Smooth muscle cell (in vitro differentiated cells): Measurements from ENCODE around the gene AGT. TPM values are rescaled to one million over a fixed set of nuclear protein-coding genes. Genes with fewer than 3 reads are reported as not detected.

Source experiments
- DNase-seq: peaks from one replicate; lab custom pipeline; 2025; ENCODE audit not compliant: unreplicated experiment; lab: John Stamatoyannopoulos, UW
- H2AFZ ChIP-seq: fragments of 200-600 bp; sonication (generic); 2 replicates; pipeline ENCODE4 v1.6.0; 2016; ENCODE audit warnings: antibody characterized with exemption, low read depth, mild to moderate bottlenecking
- H3F3A ChIP-seq: fragments of 200-600 bp; sonication (generic); 2 replicates; pipeline ENCODE4 v1.6.0; 2017; ENCODE audit warnings: antibody characterized with exemption, low read depth
- H3K27ac ChIP-seq: fragments of 200-600 bp; sonication (generic); 2 replicates; pipeline ENCODE4 v1.5.1; 2016; ENCODE audit warnings: low read depth, mild to moderate bottlenecking
- H3K27me3 ChIP-seq: fragments of 200-600 bp; sonication (generic); 2 replicates; pipeline ENCODE4 v1.6.1; 2016; ENCODE audit warnings: low read depth, mild to moderate bottlenecking
- H3K36me3 ChIP-seq: fragments of 200-600 bp; sonication (generic); 2 replicates; pipeline ENCODE4 v1.5.1; 2016; ENCODE audit warnings: low read depth
- H3K4me1 ChIP-seq: fragments of 200-600 bp; sonication (generic); 2 replicates; pipeline ENCODE4 v1.5.1; 2016; ENCODE audit warnings: low read depth
- H3K4me2 ChIP-seq: fragments of 200-600 bp; sonication (generic); 2 replicates; pipeline ENCODE4 v1.6.0; 2016; ENCODE audit warnings: mild to moderate bottlenecking
- H3K4me3 ChIP-seq: fragments of 200-600 bp; sonication (generic); 2 replicates; pipeline ENCODE4 v1.5.1; 2016; ENCODE audit warnings: mild to moderate bottlenecking
- H3K79me2 ChIP-seq: fragments of 200-600 bp; sonication (generic); 2 replicates; pipeline ENCODE4 v1.6.0; 2016; ENCODE audit warnings: low read depth, mild to moderate bottlenecking
- H3K9ac ChIP-seq: fragments of 200-600 bp; sonication (generic); 2 replicates; pipeline ENCODE4 v1.6.0; 2016; ENCODE audit warnings: low read depth
- H3K9me3 ChIP-seq: fragments of 200-600 bp; sonication (generic); replicated peaks from 2 replicates; pipeline ENCODE4 v1.5.1; 2016; ENCODE audit warnings: low read depth
- H4K20me1 ChIP-seq: fragments of 200-600 bp; sonication (generic); 2 replicates; pipeline ENCODE4 v1.6.0; 2016; ENCODE audit warnings: low read depth
- CTCF ChIP-seq: fragments of 200-600 bp; sonication (generic); IDR thresholded peaks from 2 replicates; pipeline ENCODE4 v1.5.1; 2017; ENCODE audit warnings: borderline replicate concordance, mild to moderate bottlenecking, antibody characterized with exemption; ENCODE audit not compliant: insufficient read depth, poor library complexity, severe bottlenecking
- WGBS: methylation state at CpG from one replicate; pipeline ENCODE4 v1.1.7; 2016; ENCODE audit warnings: low lambda C conversion rate; 5-methylcytosine and 5-hydroxymethylcytosine counted together
- polyA plus RNA-seq: library from polyadenylated mRNA; unstranded; fragments of >200 nt; fragmentation: Nextera tagmentation; extraction: Ambion mirVana; gene quantifications from 2 replicates; pipeline ENCODE4 v1.2.1, GENCODE V29; 2016
- total RNA-seq: library from RNA; depleted of rRNA; stranded (reverse); fragments of >200 nt; gene quantifications from 2 replicates; pipeline ENCODE4 v1.2.3, GENCODE V29; 2014

AGT gene
- total and polyA plus RNA-seq, 2 experiments from 2014 or later: 0.31 to 3.0 TPM

GRCh38 chr1:230703679-230704385 is 10.1 kb downstream of the AGT start:
- H2AFZ ChIP-seq: no peak overlapping the region

GRCh38 chr1:230702934-230703678 is 10.8 kb downstream of the AGT start:
- DNase-seq: no peak
- no peaks in the 10 kb centered on the region for H3K79me2 ChIP-seq
- no peak overlapping the region for H2AFZ ChIP-seq
- H3K27ac ChIP-seq: no peak overlapping the region
- H3K4me1 ChIP-seq: no peaks in the 10 kb centered on the region
- no peaks in the 10 kb centered on the region for H3K36me3 ChIP-seq
- H3K9me3 ChIP-seq: no peaks in the 10 kb centered on the region
- WGBS: 89% methylated on average over 14 of the region's 14 CpGs
- no peaks in the 10 kb centered on the region for H3F3A ChIP-seq
- no peak for TF ChIP-seq CTCF
- no peak overlapping the region for H3K4me3 ChIP-seq
- H4K20me1 ChIP-seq: no peaks in the 10 kb centered on the region
- H3K9ac ChIP-seq: no peak overlapping the region
- H3K27me3 ChIP-seq: no peaks in the 10 kb centered on the region
- no peak overlapping the region for H3K4me2 ChIP-seq

More at GRCh38 chr1:230703679-230704385, 10.1 kb downstream of the AGT start:
- 89% methylated on average over 8 of the region's 8 CpGs for WGBS
- DNase-seq: no peak
- H3F3A ChIP-seq: no peaks in the 10 kb centered on the region
- H3K27me3 ChIP-seq: no peaks in the 10 kb centered on the region
- no peak overlapping the region for H3K9ac ChIP-seq
- no peaks in the 10 kb centered on the region for H4K20me1 ChIP-seq
- H3K36me3 ChIP-seq: no peaks in the 10 kb centered on the region
- no peaks in the 10 kb centered on the region for H3K9me3 ChIP-seq
- no peak overlapping the region for H3K27ac ChIP-seq
- H3K4me1 ChIP-seq: no peaks in the 10 kb centered on the region
- no peak overlapping the region for H3K4me2 ChIP-seq
- no peak for TF ChIP-seq CTCF
- H3K79me2 ChIP-seq: no peaks in the 10 kb centered on the region
- H3K4me3 ChIP-seq: no peak overlapping the region

- Histone ChIP-seq H3F3A (no peaks in the 10 kb centered on the region), H3K4me2 (no peak overlapping the region), H2AFZ (no peak overlapping the region), H3K79me2 (no peaks in the 10 kb centered on the region), H3K9ac (no peak overlapping the region), H3K4me3 (no peak overlapping the region), H3K36me3 (no peaks in the 10 kb centered on the region), H4K20me1 (no peaks in the 10 kb centered on the region), H3K27ac (no peak overlapping the region), H3K9me3 (no peaks in the 10 kb centered on the region), H3K4me1 (no peaks in the 10 kb centered on the region), H3K27me3 (no peaks in the 10 kb centered on the region)
- 93% methylated on average over 19 of the region's 19 CpGs for WGBS
- TF ChIP-seq CTCF: no peak
- DNase-seq: no peak
These were observed 11.8 kb downstream of the AGT start for GRCh38 chr1:230701895-230702768.
